Vagina (tissue), 2 donors: ENCODE data around the gene CSNK1A1. TPM values are rescaled to one million over a fixed set of nuclear protein-coding genes. Genes with fewer than 3 reads are reported as not detected.
"Not testable (repeated sequence)": the region's sequence is repeated elsewhere in the genome, so short reads cannot be mapped to it uniquely, and the experiment has no call there.

Experiments
- DNase-seq, 2 donors: peaks; one replicate each; pipeline ENCODE4 v3.0.0-alpha.2; 2017; ENCODE audit errors: extremely low spot score in 2 of 2
- H3K27ac ChIP-seq: fragments of 200-600 bp; sonication (generic); one replicate; pipeline ENCODE4 v1.5.1; 2019
- H3K27me3 ChIP-seq: fragments of 200-600 bp; sonication (generic); one replicate; pipeline ENCODE4 v1.5.1; 2019
- H3K36me3 ChIP-seq, 2 donors: fragments of 200-600 bp; sonication (generic); one replicate each; pipeline ENCODE4 v1.5.1; 2017 to 2019
- H3K4me1 ChIP-seq: fragments of 200-600 bp; sonication (generic); one replicate; pipeline ENCODE4 v1.5.1; 2019
- H3K4me3 ChIP-seq, 2 donors: fragments of 200-600 bp; sonication (generic); 1 replicate in 1 of 2; 2 replicates in 1 of 2; pipeline ENCODE4 v1.5.1; 2016 to 2019
- H3K9me3 ChIP-seq: fragments of 200-600 bp; sonication (generic); one replicate; pipeline ENCODE4 v1.5.1; 2019
- POLR2A ChIP-seq, 2 donors: fragments of 450-650 bp; IDR thresholded peaks; one replicate each; pipeline ENCODE4 v1.6.1; 2017; ENCODE audit warnings: antibody characterized with exemption in 2 of 2, mild to moderate bottlenecking in 2 of 2, moderate library complexity in 2 of 2
- POLR2AphosphoS5 ChIP-seq, 2 donors: sonication (generic); formaldehyde crosslinking; IDR thresholded peaks; one replicate each; pipeline ENCODE4 v1.9.0; 2017; ENCODE audit warnings: antibody characterized with exemption in 2 of 2, mild to moderate bottlenecking in 2 of 2, low read depth in 1 of 2; ENCODE audit not compliant: insufficient read depth in 1 of 2
- intact Hi-C: fragments of 100-400 bp; cut with DNase I; formaldehyde crosslinking; loops from one replicate; pipeline ENCODE4 v1.15.1; 2023
- total RNA-seq: library from RNA; depleted of rRNA; stranded (reverse); fragments of >200 nt; gene quantifications from one replicate; pipeline ENCODE4 v1.2.3, GENCODE V29; 2016
- TF ChIP-seq, protein P1 (sequence below), 3 experiments: fragments of 450-650 bp in 2 of 3; fragments of 200-600 bp in 1 of 3; sonication (generic) in 1 of 3; IDR thresholded peaks; one replicate each; pipeline ENCODE4 v1.5.1; 2017 to 2019; ENCODE audit warnings: antibody characterized with exemption in 3 of 3, mild to moderate bottlenecking in 2 of 3, moderate library complexity in 2 of 3

CSNK1A1 gene
- total RNA-seq, 1 donor from 2014 or later: 223 TPM

DNA sequence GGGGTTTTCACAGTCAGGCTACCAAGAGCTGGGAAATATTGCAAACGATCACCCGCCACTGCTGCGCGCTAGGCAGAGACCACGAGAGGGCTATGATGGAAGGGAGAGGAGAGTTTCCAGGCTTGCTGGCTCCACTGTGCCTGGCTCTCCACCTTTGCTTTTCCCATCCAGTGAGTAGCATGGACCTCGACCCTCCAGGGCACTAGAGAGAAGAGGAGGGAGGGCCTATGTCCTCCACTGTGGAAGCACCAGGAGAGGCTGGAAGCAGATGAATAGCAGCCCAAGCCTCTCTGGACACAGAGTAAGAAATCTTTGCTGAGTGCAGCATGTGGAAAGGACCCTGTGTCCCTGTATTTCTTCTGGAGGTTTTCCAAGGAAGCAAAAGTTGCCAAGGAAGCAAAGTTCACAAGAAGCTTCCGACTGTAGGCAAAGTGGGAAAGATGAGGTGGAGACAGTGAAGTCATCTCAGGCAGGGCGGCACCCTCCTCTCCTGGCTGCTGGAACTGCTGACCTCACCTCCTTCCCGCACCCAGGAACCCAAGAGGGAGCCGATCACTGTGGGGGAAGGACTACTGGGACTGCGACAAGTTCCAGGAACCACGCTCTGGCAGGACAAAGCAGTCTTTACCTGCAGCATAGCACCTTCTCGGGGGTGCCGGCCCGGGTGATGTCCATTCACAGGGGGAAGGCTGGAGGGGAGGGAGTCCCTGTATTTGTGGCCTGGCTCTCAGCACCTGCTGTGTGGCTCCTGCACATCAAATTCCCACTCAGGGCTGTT is 79.6 kb downstream of the CSNK1A1 start:
- H3K9me3 ChIP-seq: no peaks in the 10 kb centered on the region
- H3K27ac ChIP-seq: peak overlapping the region; percentile 33
- no peaks in the 10 kb centered on the region for H3K27me3 ChIP-seq
- TF ChIP-seq POLR2A (IDR thresholded peaks at IDR 0.05): no peak
- TF ChIP-seq, protein P1, sequence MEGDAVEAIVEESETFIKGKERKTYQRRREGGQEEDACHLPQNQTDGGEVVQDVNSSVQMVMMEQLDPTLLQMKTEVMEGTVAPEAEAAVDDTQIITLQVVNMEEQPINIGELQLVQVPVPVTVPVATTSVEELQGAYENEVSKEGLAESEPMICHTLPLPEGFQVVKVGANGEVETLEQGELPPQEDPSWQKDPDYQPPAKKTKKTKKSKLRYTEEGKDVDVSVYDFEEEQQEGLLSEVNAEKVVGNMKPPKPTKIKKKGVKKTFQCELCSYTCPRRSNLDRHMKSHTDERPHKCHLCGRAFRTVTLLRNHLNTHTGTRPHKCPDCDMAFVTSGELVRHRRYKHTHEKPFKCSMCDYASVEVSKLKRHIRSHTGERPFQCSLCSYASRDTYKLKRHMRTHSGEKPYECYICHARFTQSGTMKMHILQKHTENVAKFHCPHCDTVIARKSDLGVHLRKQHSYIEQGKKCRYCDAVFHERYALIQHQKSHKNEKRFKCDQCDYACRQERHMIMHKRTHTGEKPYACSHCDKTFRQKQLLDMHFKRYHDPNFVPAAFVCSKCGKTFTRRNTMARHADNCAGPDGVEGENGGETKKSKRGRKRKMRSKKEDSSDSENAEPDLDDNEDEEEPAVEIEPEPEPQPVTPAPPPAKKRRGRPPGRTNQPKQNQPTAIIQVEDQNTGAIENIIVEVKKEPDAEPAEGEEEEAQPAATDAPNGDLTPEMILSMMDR (IDR thresholded peaks at IDR 0.05): no peak
- TF ChIP-seq POLR2AphosphoS5 (IDR thresholded peaks at IDR 0.05; ENCODE audit: insufficient read depth in 1 of 2, low read depth in 1 of 2): peak in 1 of 2 donors; percentile 68
- intact Hi-C loops: no loop called here
- H3K4me3 ChIP-seq: no peak overlapping the region
- peaks cover 18% of the 10 kb centered on the region for H3K4me1 ChIP-seq
- no peaks in the 10 kb centered on the region for H3K36me3 ChIP-seq
- DNase-seq: no peak

DNA sequence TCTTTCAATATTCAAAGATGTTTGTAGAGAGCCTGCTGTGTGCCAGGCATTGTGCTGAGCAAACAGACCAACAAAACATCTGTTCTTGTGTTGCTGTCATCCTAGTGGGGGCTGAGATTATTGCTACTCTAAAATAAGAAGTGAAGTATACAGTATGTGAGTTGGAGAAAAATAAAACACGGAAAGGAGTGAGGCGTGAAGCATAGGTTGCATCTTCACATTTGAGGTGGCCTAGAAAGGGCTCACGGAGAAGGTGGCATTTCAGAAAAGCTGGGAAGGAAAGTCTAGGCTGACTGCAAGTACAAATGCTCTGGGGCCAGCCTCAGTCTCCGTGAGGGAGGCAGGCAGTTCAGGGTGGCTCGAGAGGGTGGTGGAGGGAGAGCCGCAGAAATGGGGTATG is 80.3 kb downstream of the CSNK1A1 start:
- Histone ChIP-seq H3K9me3 (no peaks in the 10 kb centered on the region), H3K27ac (peak overlapping the region; percentile 33), H3K36me3 (no peaks in the 10 kb centered on the region), H3K4me3 (no peak overlapping the region), H3K27me3 (no peaks in the 10 kb centered on the region), H3K4me1 (peaks cover 20% of the 10 kb centered on the region)
- intact Hi-C loops: no loop called here
- TF ChIP-seq POLR2A (IDR thresholded peaks at IDR 0.05): no peak
- TF ChIP-seq POLR2AphosphoS5 (IDR thresholded peaks at IDR 0.05; ENCODE audit: insufficient read depth in 1 of 2, low read depth in 1 of 2): no peak
- TF ChIP-seq, protein P1 (IDR thresholded peaks at IDR 0.05): no peak
- no peak for DNase-seq

DNA sequence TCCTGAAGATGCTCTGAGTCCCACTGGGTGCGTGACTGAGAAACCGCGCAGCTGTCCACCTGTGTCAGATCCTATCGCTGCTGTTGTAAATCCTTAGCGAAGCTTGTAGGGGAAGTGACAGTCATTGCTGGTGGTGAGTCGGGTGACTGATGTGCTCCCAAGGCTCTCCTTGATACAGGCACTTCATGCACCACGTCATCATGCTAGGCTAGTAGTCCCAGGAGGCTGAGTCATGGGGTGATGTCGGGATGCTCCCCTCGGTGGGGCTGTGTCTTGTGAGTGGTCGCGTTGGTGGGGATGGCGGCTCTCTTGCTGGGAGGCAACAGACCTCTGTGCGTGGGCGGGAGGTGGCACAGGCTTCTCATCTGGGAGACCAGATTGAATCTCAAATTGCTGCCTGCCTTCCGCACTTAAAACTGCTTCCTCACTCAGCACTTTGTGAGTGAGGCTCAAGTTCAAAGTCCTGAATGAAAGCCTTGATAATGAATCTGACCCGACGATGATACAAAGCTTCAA is 84.7 kb downstream of the CSNK1A1 start:
- no peaks in the 10 kb centered on the region for H3K9me3 ChIP-seq
- peaks cover 24% of the 10 kb centered on the region for H3K4me1 ChIP-seq
- intact Hi-C loops: no loop called here
- DNase-seq: no peak
- no peak overlapping the region for H3K27ac ChIP-seq
- TF ChIP-seq POLR2AphosphoS5 (IDR thresholded peaks at IDR 0.05; ENCODE audit: insufficient read depth in 1 of 2, low read depth in 1 of 2) (no peak), POLR2A (IDR thresholded peaks at IDR 0.05) (no peak)
- TF ChIP-seq, protein P1 (IDR thresholded peaks at IDR 0.05): no peak
- no peaks in the 10 kb centered on the region for H3K27me3 ChIP-seq
- no peaks in the 10 kb centered on the region for H3K36me3 ChIP-seq
- peak overlapping the region in 1 of 2 donors; percentile 7 for H3K4me3 ChIP-seq

DNA sequence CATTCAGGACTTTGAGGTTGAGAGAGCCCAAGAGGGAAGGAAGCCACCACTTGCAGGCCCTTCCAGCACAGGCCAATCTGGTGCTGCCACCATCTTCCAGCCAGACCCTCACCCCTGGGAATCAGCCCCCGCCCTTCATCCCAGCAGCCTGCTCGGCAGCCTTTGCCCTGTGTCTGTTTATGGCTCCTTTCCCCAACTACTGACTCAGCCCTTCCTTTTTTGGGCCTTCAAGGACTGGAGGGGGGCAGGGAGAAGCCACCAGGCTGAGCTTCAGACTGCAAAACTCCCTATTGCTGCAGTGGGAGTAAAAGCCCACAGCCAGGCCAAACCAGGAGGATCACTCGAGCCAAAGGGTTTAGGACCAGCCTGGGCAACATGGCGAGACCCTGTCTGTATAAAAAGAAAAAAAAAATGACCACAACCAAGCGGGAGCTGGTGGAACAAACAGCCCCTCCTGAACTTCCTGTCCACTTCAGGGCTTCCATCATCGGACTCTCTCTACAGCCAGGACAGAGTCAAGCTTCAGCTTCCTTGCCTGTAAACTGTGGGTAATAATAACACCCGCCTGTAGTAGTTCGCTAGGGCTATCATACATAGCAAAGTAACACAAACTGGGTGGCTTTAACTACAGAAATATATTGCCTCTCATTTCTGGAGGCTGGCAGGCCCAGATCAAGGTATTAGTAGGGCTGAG is 86.3 kb downstream of the CSNK1A1 start:
- H3K36me3 ChIP-seq: no peaks in the 10 kb centered on the region
- intact Hi-C loops: no loop called here

DNA sequence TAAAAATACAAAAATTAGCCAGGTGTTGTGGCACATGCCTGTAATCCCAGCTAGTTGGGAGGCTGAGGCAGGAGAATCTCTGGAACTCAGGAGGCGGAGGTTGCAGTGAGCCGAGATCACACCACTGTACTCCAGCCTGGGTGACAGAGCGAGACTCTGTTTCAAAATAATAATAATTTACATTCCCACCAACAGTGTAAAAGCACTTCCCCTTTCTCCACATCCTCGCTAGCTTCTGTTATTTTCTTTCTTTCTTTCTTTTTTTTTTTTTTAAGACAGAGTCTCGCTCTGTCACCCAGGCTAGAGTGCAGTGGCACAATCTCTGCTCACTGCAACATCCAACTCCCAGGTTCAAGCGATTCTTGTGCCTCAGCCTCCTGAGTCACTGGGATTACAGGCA is 89.3 kb downstream of the CSNK1A1 start:
- H3K4me3 ChIP-seq, intact Hi-C loops, DNase-seq, H3K27me3 ChIP-seq, H3K36me3 ChIP-seq, H3K27ac ChIP-seq, H3K9me3 ChIP-seq: not testable (repeated sequence)
- H3K4me1 ChIP-seq: peaks cover 19% of the 10 kb centered on the region

More for the DNA sequence above, 86.3 kb downstream of the CSNK1A1 start:
- no peaks in the 10 kb centered on the region for H3K9me3 ChIP-seq
- no peaks in the 10 kb centered on the region for H3K27me3 ChIP-seq
- no peak for DNase-seq
- TF ChIP-seq POLR2A (IDR thresholded peaks at IDR 0.05): no peak
- peak; percentile 37 to 62 for TF ChIP-seq POLR2AphosphoS5 (IDR thresholded peaks at IDR 0.05; ENCODE audit: insufficient read depth in 1 of 2, low read depth in 1 of 2)
- H3K4me3 ChIP-seq: peak overlapping the region in 1 of 2 donors; percentile 19
- H3K4me1 ChIP-seq: peaks cover 19% of the 10 kb centered on the region
- H3K27ac ChIP-seq: peak overlapping the region; percentile 76
